Kidney glomerular epithelial cell (primary cell): ENCODE data around the gene DHRS13.
"Not testable (repeated sequence)": the region's sequence is repeated elsewhere in the genome, so short reads cannot be mapped to it uniquely, and the experiment has no call there.

Experiments
- DNase-seq: peaks from one replicate; lab custom pipeline; 2025; lab: John Stamatoyannopoulos, UW

Gene DHRS13

DNA sequence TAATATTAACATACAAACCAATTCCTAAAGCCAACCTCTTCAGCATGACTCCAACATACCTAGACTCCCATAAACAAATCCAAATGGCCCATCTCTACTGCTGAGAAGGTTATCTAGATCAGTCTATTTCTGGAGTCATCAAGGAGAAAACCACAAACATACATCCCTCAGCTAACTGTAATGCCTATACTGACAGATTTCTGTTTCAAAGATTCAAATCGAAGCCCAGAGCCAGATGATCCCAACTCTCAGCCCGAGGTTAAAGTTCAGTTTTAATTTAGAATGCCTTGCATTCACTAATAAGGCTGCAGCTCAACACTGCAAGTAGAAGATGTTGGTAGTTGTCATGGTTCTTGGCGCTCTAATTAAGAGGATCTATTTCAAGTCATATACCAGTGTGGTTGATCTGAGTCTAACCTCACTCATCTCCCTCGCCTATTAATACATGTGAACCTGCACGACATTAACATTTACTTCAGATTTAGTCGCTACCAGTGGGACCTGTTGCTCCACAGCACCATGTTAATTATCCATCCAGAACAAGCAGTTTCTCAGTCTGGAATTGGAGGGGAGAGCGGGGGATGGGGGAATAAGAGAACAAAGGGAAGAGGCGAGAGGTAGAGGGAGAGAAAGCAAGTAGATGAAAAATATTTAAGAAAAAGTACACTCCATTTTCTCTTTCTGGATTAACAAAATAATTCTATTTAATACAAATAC lies 33.0 kb upstream of the DHRS13 start:
- DNase-seq: no peak

GRCh38 chr17:28934508-28934907 lies 31.6 kb upstream of the DHRS13 start:
- not testable (repeated sequence) for DNase-seq

- DNase-seq: no peak
Observed at GRCh38 chr17:28929787-28930186, 26.9 kb upstream of the DHRS13 start.

GRCh38 chr17:28928061-28928460 lies 25.2 kb upstream of the DHRS13 start:
- peak; percentile 27 for DNase-seq

DNA sequence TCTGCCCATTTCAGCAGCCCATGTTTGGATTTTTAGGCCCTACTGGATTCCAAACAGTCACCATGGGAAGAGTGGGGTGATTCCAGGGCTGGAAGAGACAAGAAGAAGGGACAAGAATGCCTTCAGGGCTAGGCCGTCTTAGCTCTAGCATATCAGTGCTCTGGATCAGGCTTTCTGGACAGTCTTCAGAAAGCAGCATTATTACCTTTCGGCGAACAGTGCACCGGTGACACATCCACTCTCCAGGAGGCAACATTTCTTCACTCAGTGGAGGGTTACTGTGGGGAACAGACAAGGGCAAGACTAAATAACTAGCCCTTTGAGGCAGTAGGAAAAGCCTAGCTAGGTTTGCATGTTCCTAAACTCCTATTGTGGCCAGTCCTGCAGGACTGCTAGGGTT lies 23.9 kb upstream of the DHRS13 start:
- no peak for DNase-seq

DNA sequence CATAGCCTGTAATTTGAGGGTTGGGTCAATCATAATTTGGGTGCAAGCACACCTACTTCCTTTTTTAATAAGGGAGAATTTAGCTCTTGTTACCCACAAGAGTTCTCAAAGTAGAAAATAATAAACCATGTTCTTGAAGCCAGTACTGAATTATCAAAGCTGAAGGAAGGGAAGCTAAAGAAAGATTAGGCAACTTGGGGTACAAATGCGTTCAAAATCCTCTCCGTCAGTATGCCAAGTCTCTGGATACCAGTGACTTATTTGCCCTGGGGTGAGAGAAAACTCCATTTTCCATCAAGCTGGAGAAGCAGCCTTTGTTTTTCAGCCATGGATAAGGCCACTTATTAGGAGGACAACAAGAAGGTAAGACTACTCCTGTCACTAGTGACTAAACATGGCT lies 23.5 kb upstream of the DHRS13 start:
- DNase-seq: no peak

GRCh38 chr17:28925912-28926365 lies 23.1 kb upstream of the DHRS13 start:
- DNase-seq: peak; percentile 24

GRCh38 chr17:28920201-28920600 lies 17.3 kb upstream of the DHRS13 start:
- DNase-seq: no peak

- no peak for DNase-seq
Observed at GRCh38 chr17:28918295-28918694, 15.4 kb upstream of the DHRS13 start.

DNA sequence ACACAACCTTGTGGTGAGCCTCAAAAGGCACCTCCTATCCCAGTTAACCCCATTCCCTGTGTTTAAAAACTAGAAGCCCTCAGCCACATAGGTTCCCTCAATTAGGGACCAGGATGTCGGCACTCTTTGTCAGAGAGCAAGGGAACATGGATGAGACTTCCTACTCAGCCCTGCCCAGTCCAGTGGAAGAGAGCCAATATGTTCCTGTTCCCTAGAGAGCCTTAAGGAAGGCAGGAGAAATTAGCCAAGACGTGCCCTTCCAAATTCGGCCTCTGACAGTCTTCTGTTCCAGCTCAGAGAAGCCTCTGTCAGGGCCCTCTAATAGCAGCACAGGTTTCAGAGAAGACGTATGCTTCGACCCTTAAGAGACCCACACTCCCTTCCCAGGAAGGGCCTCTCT lies 14.6 kb upstream of the DHRS13 start:
- DNase-seq: no peak

GRCh38 chr17:28917029-28917428 lies 14.2 kb upstream of the DHRS13 start:
- no peak for DNase-seq

DNA sequence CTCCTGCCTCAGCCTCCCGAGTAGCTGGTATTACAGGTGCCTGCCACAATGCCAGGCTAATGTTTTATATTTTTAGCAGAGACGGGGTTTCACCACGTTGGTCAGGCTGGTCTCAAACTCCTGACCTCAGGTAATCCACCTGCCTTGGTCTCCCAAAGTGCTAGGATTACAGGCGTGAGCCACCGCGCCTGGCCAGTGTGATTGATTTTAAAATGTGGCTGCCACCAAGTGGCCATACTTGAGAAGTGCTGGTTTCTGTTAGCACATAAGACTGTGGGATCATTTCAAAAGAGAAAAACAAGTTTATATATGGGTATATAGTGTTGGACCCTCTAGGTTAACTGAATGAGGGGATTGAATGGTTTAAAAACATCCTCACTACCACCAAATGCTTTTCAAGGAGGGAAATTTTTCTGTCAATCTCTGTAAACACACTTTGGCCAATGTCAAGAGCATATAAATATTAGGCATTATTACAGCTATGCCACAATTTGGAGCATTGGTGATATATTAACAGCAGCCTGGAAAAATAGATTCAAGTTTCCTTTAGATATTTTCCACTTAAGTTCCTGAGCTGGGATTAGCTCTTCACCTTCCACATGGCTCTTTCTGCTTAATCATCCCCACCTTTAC lies 13.5 kb upstream of the DHRS13 start:
- DNase-seq: peak; percentile 14

- DNase-seq: no peak
Observed at GRCh38 chr17:28912938-28913333, 10.1 kb upstream of the DHRS13 start.

DNA sequence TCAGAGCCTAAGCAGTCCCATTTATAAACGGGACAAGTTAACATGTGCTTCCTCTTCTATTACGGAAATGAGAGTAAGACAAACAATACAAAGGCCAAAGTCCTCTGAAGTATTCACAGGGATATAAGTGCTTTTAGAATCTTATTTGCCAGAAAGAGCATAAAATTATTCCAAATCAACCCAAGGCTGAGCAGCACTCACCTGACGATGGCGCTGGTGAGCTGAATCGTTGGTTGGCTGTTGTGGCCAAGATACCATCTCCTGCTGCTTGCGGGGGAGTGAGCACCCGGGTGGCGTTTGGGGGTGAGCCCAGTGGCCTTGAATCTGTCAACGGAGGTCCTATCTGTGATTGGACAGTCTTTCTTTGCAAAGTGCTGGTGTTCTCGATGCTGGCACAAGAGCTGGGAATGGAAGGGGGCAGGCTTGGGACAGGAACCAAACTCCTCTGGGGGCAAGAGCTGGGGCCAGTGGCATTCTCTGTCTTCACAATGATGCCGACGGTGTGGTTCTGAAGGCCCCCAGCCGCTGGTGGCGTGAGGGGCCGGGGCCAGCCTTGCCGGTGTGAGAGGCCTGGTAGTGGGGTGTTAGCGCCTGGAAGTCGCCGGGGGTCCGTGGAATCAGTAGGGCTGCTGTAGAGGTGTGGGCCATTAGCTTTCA lies 9.5 kb upstream of the DHRS13 start:
- no peak for DNase-seq

GRCh38 chr17:28911411-28912045 lies 8.6 kb upstream of the DHRS13 start:
- DNase-seq: no peak

- no peak for DNase-seq
Observed at GRCh38 chr17:28910534-28910933, 7.7 kb upstream of the DHRS13 start.

- DNase-seq: no peak
Observed at GRCh38 chr17:28908640-28909167, 5.8 kb upstream of the DHRS13 start.

DNA sequence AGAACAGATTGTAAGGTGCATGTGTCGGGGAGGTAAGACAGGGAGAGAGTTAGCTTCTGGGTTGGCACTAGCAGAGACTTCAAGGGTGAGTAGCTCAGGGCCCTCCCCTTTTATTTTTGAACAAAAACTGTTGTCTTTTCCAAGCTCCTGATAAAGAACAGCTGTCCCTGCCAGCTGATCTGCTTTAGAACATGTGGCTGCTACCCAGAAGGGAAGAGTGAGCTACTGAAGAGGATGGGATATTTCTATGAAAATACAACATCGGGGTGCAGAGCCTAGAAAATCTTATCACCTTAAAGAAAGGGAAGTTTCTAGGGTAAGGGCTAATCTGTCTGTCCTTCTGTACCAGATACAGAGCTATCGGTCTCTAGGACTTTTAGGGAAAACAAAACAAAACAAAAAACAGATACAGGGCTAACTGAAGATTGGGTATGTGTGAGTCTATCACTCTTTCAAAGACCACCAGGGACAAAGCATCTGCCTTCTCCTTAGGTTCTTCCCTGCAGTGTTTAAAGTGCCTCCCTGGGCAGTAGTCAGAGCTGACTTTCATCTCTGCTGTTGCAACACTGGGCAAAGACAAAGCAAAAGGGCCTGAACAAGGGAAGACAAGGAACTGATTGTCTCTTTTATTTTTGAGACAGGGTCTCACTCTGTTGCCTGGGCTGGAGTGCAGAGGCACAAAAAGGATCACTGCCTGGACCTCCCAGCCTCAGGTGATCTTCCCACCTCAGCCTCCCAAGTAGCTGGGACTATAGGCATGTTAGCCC lies 5.0 kb upstream of the DHRS13 start:
- DNase-seq: no peak

DNA sequence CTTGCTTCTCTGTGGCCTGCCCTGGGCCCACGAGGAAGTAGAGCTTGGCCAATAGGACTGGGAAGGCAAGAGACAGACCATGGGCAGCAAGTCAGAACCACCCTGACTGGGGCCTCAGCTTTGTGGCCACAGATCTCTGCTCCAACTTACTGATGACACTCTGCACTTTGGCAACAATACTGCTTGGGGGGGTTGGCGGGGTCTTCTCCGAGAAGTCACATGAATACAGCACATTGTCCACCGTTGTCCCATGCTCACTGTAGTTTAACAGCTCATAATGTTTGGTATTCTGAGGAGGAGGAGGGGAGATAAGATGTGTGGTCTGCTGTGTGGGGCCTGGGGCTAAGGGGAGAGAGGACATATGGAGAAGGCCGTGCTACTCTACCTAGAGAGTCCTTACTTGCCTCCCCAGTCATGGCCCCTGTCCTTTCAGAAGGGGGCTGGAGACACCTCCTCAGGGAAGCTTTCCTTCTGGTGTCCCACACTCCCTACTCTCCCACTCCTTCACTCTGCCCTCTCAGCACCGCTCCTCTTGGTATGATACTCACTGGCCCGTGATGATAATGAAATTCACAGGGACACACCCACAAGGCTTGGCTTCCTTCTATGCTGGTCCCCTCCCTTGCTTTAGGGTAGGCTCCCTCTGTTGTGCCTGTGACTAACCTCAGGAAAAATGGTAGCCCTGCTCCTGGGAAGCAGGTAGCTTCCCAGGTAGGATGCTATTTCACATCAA lies 4.0 kb upstream of the DHRS13 start:
- DNase-seq: no peak

GRCh38 chr17:28906276-28906675 lies 3.4 kb upstream of the DHRS13 start:
- no peak for DNase-seq

- no peak for DNase-seq
Observed at GRCh38 chr17:28904800-28905199, 1.9 kb upstream of the DHRS13 start.
